ENCODE measurements around the gene BRME1.

The BRME1 gene

DNA sequence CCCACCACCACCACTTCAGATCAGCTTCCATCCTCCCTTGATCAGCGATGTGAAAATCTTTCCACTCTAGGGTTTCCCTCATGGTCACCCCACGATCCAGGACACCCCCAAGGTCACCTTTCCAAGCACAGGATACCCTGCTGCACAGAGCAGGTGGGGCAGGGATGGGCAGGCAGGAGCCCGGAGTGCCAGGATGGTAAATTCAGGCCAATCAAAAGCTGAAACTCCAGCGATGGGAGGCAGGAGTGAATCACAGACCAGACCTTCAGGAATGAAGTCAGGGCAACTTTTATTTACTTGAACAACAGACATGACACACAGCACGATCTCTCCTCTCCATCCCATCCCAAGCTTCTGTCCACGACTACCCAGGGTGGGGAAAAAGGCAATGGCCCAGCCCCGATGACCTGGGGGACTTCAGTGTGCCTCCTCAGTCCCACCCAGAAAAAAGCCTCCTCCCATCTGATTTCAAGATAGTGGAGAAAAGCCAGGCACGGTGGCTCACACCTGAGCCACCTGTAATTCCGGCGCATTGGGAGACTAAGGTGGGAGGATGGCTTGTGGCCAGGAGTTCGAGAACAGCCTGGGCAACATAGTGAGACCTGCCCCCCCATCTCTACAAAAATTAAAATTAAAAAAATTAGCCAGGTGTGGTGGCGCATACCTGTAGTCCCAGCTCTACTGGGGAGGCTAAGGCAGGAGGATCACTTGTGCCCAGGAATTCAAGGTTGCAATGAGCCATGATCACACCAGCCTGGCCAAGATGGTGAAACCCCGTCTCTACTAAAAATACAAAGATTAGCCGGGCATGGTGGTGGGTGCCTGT is 71.5 kb downstream of the BRME1 start (continued):
- TF ChIP-seq, protein P1, sequence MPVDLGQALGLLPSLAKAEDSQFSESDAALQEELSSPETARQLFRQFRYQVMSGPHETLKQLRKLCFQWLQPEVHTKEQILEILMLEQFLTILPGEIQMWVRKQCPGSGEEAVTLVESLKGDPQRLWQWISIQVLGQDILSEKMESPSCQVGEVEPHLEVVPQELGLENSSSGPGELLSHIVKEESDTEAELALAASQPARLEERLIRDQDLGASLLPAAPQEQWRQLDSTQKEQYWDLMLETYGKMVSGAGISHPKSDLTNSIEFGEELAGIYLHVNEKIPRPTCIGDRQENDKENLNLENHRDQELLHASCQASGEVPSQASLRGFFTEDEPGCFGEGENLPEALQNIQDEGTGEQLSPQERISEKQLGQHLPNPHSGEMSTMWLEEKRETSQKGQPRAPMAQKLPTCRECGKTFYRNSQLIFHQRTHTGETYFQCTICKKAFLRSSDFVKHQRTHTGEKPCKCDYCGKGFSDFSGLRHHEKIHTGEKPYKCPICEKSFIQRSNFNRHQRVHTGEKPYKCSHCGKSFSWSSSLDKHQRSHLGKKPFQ (tag by site-specific recombination; IDR thresholded peaks at IDR 0.05) = 0 out of 2 replicates have a peak, but pooled peaks have one; percentile 41
- no peak for TF ChIP-seq ZNF391 (tag by site-specific recombination; IDR thresholded peaks at IDR 0.05; ENCODE audit: borderline replicate concordance, low read depth)
- peak; percentile 32; the same call in 1 of the 2 replicates for TF ChIP-seq ZNF366 (tag by site-specific recombination; conservative IDR thresholded peaks at IDR 0.05)
- no peak for TF ChIP-seq ZNF830 (tag by site-specific recombination; IDR thresholded peaks at IDR 0.05; ENCODE audit: low read depth)
- TF ChIP-seq ZNF350 (tag by site-specific recombination; IDR thresholded peaks at IDR 0.05) = no peak

DNA sequence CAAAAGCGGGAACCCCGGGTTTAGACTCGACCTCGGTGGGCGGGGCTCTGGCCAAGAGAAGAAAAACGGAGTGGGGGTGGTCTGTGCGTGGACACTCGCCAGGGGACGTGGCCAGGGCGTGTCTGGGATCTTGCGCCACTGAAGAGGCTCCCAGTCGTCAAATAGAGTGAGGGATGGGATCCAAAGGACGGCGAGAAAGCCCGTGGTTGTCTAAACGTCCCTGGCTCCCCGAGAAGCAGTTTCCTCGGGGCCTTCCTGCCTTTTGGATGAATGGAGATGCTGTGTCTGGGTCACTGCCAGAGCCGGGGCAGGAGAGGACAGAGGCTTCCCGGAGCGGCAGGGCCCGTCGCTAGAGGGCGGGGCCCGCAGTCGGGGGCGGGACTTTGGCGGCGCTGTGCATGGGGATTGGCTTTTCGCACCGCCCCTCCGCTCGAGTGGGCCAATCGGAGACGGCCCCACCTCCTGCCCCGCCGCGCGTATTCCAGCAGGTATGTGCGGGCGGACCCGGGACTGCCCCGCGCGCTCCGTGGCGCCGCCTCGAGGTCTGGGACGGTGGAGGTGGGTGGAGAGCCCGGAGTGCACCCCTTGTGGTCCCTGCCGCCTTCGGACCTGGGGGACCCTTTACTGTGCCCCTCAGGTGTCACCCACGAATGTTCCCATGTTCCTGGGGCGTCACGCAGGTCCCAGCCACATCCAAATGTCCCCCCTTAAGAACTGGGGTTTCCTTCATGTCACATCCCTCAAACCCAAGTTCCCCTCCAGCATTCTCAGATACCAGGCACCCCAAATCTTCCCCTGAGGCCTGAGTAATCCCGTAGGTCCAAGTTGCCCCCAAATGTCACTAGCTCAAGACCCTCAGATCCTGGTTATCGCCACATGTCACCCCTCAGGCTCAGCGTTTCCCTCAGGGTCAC is 72.3 kb downstream of the BRME1 start:
- Histone ChIP-seq H3K4me1 (ENCODE audit: control insufficient read depth, insufficient read depth, low read length) (no peaks in the 10 kb centered on the region), H3K4me3 (ENCODE audit: low read depth, low read length) (peak overlapping the region; percentile 29), H3K27ac (ENCODE audit: extremely low read depth, low read depth, low read length) (no peak overlapping the region; the same call in 1 of the 2 replicates), H3K36me3 (ENCODE audit: control insufficient read depth in 2 of 2, insufficient read depth in 1 of 2, low read length in 2 of 2) (peaks cover 0 to 28% of the 10 kb centered on the region in 2 experiments; a peak in 1 of 3 replicates), H3K9me3 (ENCODE audit: control insufficient read depth, insufficient read depth, low read depth, low read length) (no peaks in the 10 kb centered on the region)
- ChIA-PET CTCF (interaction anchor here (0.5 to 1.4 kb wide), 6 partner anchors 12 to 1899 kb away, joined by 3 to 7 read pairs (median 4); no protein-coding TSS in a partner anchor), POLR2A (interaction anchor here (0.7 to 1.1 kb wide), 2 partner anchors 11 to 49 kb away, joined by 3 read pairs; no protein-coding TSS in a partner anchor)
- TF ChIP-seq HOXD13 (CRISPR knock-in tag; IDR thresholded peaks at IDR 0.05; ENCODE audit: borderline replicate concordance) = no peak
- TF ChIP-seq KLF1 (tag by site-specific recombination; IDR thresholded peaks at IDR 0.05) = peak; percentile 70
- TF ChIP-seq ZXDB (tag by site-specific recombination; IDR thresholded peaks at IDR 0.05) = 0 out of 2 replicates have a peak, but pooled peaks have one; percentile 53
- TF ChIP-seq, protein P2, sequence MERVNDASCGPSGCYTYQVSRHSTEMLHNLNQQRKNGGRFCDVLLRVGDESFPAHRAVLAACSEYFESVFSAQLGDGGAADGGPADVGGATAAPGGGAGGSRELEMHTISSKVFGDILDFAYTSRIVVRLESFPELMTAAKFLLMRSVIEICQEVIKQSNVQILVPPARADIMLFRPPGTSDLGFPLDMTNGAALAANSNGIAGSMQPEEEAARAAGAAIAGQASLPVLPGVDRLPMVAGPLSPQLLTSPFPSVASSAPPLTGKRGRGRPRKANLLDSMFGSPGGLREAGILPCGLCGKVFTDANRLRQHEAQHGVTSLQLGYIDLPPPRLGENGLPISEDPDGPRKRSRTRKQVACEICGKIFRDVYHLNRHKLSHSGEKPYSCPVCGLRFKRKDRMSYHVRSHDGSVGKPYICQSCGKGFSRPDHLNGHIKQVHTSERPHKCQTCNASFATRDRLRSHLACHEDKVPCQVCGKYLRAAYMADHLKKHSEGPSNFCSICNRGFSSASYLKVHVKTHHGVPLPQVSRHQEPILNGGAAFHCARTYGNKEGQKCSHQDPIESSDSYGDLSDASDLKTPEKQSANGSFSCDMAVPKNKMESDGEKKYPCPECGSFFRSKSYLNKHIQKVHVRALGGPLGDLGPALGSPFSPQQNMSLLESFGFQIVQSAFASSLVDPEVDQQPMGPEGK (tag by site-specific recombination; IDR thresholded peaks at IDR 0.05) = peak; percentile 82
- peak; percentile 16 for TF ChIP-seq GLIS1 (tag by site-specific recombination; IDR thresholded peaks at IDR 0.05)
- TF ChIP-seq KLF10 (tag by site-specific recombination; IDR thresholded peaks at IDR 0.05) = no peak
- 0 out of 2 replicates have a peak, but pooled peaks have one; percentile 44 for TF ChIP-seq KLF9 (tag by site-specific recombination; IDR thresholded peaks at IDR 0.05; ENCODE audit: low read depth)
- TF ChIP-seq ZNF830 (tag by site-specific recombination; IDR thresholded peaks at IDR 0.05; ENCODE audit: low read depth) = no peak
- peak; percentile 39; the same call in 1 of the 2 replicates for TF ChIP-seq KLF7 (tag by site-specific recombination; IDR thresholded peaks at IDR 0.05; ENCODE audit: borderline replicate concordance)
- TF ChIP-seq, protein P3, sequence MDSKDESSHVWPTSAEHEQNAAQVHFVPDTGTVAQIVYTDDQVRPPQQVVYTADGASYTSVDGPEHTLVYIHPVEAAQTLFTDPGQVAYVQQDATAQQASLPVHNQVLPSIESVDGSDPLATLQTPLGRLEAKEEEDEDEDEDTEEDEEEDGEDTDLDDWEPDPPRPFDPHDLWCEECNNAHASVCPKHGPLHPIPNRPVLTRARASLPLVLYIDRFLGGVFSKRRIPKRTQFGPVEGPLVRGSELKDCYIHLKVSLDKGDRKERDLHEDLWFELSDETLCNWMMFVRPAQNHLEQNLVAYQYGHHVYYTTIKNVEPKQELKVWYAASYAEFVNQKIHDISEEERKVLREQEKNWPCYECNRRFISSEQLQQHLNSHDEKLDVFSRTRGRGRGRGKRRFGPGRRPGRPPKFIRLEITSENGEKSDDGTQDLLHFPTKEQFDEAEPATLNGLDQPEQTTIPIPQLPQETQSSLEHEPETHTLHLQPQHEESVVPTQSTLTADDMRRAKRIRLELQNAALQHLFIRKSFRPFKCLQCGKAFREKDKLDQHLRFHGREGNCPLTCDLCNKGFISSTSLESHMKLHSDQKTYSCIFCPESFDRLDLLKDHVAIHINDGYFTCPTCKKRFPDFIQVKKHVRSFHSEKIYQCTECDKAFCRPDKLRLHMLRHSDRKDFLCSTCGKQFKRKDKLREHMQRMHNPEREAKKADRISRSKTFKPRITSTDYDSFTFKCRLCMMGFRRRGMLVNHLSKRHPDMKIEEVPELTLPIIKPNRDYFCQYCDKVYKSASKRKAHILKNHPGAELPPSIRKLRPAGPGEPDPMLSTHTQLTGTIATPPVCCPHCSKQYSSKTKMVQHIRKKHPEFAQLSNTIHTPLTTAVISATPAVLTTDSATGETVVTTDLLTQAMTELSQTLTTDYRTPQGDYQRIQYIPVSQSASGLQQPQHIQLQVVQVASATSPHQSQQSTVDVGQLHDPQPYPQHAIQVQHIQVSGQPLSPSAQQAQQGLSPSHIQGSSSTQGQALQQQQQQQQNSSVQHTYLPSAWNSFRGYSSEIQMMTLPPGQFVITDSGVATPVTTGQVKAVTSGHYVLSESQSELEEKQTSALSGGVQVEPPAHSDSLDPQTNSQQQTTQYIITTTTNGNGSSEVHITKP (tag by site-specific recombination; IDR thresholded peaks at IDR 0.05) = peak; percentile 59
- TF ChIP-seq, protein P4, sequence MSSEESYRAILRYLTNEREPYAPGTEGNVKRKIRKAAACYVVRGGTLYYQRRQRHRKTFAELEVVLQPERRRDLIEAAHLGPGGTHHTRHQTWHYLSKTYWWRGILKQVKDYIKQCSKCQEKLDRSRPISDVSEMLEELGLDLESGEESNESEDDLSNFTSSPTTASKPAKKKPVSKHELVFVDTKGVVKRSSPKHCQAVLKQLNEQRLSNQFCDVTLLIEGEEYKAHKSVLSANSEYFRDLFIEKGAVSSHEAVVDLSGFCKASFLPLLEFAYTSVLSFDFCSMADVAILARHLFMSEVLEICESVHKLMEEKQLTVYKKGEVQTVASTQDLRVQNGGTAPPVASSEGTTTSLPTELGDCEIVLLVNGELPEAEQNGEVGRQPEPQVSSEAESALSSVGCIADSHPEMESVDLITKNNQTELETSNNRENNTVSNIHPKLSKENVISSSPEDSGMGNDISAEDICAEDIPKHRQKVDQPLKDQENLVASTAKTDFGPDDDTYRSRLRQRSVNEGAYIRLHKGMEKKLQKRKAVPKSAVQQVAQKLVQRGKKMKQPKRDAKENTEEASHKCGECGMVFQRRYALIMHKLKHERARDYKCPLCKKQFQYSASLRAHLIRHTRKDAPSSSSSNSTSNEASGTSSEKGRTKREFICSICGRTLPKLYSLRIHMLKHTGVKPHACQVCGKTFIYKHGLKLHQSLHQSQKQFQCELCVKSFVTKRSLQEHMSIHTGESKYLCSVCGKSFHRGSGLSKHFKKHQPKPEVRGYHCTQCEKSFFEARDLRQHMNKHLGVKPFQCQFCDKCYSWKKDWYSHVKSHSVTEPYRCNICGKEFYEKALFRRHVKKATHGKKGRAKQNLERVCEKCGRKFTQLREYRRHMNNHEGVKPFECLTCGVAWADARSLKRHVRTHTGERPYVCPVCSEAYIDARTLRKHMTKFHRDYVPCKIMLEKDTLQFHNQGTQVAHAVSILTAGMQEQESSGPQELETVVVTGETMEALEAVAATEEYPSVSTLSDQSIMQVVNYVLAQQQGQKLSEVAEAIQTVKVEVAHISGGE (tag by site-specific recombination; conservative IDR thresholded peaks at IDR 0.05; ENCODE audit: low read depth) = 0 out of 2 replicates have a peak, but pooled peaks have one; percentile 12
- TF ChIP-seq, protein P5, sequence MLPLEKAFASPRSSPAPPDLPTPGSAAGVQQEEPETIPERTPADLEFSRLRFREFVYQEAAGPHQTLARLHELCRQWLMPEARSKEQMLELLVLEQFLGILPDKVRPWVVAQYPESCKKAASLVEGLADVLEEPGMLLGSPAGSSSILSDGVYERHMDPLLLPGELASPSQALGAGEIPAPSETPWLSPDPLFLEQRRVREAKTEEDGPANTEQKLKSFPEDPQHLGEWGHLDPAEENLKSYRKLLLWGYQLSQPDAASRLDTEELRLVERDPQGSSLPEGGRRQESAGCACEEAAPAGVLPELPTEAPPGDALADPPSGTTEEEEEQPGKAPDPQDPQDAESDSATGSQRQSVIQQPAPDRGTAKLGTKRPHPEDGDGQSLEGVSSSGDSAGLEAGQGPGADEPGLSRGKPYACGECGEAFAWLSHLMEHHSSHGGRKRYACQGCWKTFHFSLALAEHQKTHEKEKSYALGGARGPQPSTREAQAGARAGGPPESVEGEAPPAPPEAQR (tag by site-specific recombination; IDR thresholded peaks at IDR 0.05) = no peak
- TF ChIP-seq ZNF341 (tag by site-specific recombination; IDR thresholded peaks at IDR 0.05; ENCODE audit: low read depth) = peak; percentile 80
- TF ChIP-seq KLF16 (tag by site-specific recombination; IDR thresholded peaks at IDR 0.05) = no peak; the same call in 1 of the 2 replicates
- no peak for TF ChIP-seq IKZF3 (tag by site-specific recombination; IDR thresholded peaks at IDR 0.05)

All from HEK293 (cell line).